ENCODE measurements around the gene ERRFI1. TPM values are rescaled to one million over a fixed set of nuclear protein-coding genes. Genes with fewer than 3 reads are reported as not detected.
"Not testable (repeated sequence)": the region's sequence is repeated elsewhere in the genome, so short reads cannot be mapped to it uniquely, and the experiment has no call there.

The ERRFI1 gene
- total and polyA plus RNA-seq, 2 of the 8 experiments (the other 6 are each of a cell fraction or from before 2014, with no cell fraction given), result 23.4 to 46.1 TPM

DNA sequence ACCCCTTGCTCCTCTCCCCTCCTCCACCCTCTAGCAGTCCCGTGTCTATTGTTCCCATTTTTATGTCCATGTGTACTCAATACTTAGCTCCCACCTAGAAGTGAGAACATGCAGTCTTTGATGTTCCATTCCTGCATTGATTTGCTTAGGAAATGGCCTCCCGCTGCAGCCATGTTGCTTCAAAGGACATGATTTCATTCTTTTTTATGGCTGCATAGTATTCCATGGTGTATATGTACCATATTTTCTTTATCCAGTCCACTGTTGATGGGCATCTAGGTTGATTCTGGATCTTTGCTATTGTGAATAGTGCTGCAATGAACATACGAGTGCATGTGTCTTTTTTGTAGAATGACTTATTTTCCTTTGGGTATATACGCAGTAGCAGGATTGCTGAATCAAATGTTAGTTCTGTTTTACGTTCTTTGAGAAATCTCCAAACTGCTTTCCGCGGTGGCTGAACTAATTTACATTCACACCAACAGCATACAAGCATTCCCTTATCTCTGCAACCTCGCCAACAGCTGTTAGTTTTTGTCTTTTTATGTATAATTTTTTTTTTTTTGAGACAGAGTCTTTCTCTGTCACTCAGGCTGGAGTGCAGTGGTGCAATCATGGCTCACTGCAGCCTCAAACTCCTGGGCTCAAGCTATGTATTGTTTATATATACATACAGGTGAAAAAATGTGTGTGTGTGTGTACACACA lies 43.7 kb upstream of the ERRFI1 start:
- not testable (repeated sequence) for H3K4me2 ChIP-seq (ENCODE audit: insufficient read depth in 1 of 2, low read depth in 2 of 2, low read length in 2 of 2); H4K8ac ChIP-seq (ENCODE audit: extremely low read depth, insufficient read depth, low read length); H3K4me3 ChIP-seq (ENCODE audit: extremely low read depth in 1 of 4, insufficient read depth in 2 of 4, low read depth in 3 of 4, low read length in 4 of 4); H4K20me1 ChIP-seq (replicated peaks in 1 of 2; ENCODE audit: control insufficient read depth in 1 of 2, insufficient read depth in 2 of 2, low read length in 2 of 2); H2BK12ac ChIP-seq (ENCODE audit: low read depth, low read length); H3K4me1 ChIP-seq (replicated peaks in 1 of 4; ENCODE audit: control insufficient read depth in 3 of 4, insufficient read depth in 4 of 4, low read length in 3 of 4); H4K5ac ChIP-seq (ENCODE audit: insufficient read length, low read depth, low read length); H3K27ac ChIP-seq (ENCODE audit: low read depth, low read length); H3K27me3 ChIP-seq (replicated peaks in 1 of 4; ENCODE audit: control insufficient read depth in 3 of 4, extremely low read depth in 1 of 4, insufficient read depth in 3 of 4, low read length in 3 of 4); H2AFZ ChIP-seq (ENCODE audit: low read length); H3K4ac ChIP-seq (replicated peaks; ENCODE audit: insufficient read length, low read depth, low read length); H3K9me3 ChIP-seq (ENCODE audit: insufficient read depth in 2 of 2, low read depth in 1 of 2, low read length in 1 of 2); FAIRE-seq; H3K14ac ChIP-seq (ENCODE audit: insufficient read length); H4K91ac ChIP-seq (replicated peaks; ENCODE audit: insufficient read length, low read length); H3K18ac ChIP-seq (ENCODE audit: extremely low read depth, low read length); H2BK15ac ChIP-seq (ENCODE audit: low read length); H3K79me2 ChIP-seq (ENCODE audit: control insufficient read depth in 1 of 2, insufficient read depth in 2 of 2, low read length in 2 of 2); H3K9ac ChIP-seq (replicated peaks in 1 of 4; ENCODE audit: extremely low read depth in 1 of 4, low read depth in 3 of 4, low read length in 3 of 4); H3K79me1 ChIP-seq (ENCODE audit: low read depth, low read length); H3K23ac ChIP-seq (ENCODE audit: insufficient read length); H2BK120ac ChIP-seq (replicated peaks; ENCODE audit: low read depth, low read length); DNase-seq (ENCODE audit: low read depth in 1 of 2, low spot score in 2 of 2); H2BK5ac ChIP-seq (ENCODE audit: low read depth, low read length); H3K36me3 ChIP-seq (ENCODE audit: control insufficient read depth in 2 of 4, insufficient read depth in 4 of 4, low read length in 3 of 4); H3K56ac ChIP-seq (replicated peaks; ENCODE audit: insufficient read length, low read depth, low read length); H2AK5ac ChIP-seq (ENCODE audit: low read depth, low read length); H2BK20ac ChIP-seq (ENCODE audit: low read length); H3K23me2 ChIP-seq (ENCODE audit: low read depth, low read length)
- CTCF ChIA-PET (ENCODE audit: partially characterized antibody), result interaction anchor here (0.6 to 1.6 kb wide), 2 partner anchors 55 to 277 kb away, joined by 3 read pairs; no protein-coding TSS in a partner anchor
- POLR2A ChIA-PET (ENCODE audit: partially characterized antibody), result interaction anchor here (0.6 kb wide), 1 partner anchor 382 kb away, joined by 3 read pairs; no protein-coding TSS in a partner anchor
- peak; percentile 74; the same call in 1 of the 2 replicates for TF ChIP-seq KDM1A (IDR thresholded peaks at IDR 0.05; ENCODE audit: borderline replicate concordance, low read length)
- WGBS, 2 experiments (ENCODE audit: extremely low coverage in 1 of 2, insufficient coverage in 1 of 2, insufficient read length in 1 of 2, insufficient replicate concordance in 2 of 2, low coverage in 1 of 2, low lambda C conversion rate in 2 of 2, missing lambda C conversion rate in 1 of 2), result 96% methylated on average over 8 of the region's 8 CpGs; no CpG with 5 or more reads in 1 of the 2 experiments

Data from H1 (cell line).